LNCAP (cell line): ENCODE measurements around the gene PIH1D2.

ENCODE experiments used
- TF ChIP-seq, protein P1 (sequence below): fragments of 450-650 bp; IDR thresholded peaks from 2 replicates; pipeline ENCODE4 v1.5.1; 2017; ENCODE audit warnings: mild to moderate bottlenecking

PIH1D2 gene

DNA sequence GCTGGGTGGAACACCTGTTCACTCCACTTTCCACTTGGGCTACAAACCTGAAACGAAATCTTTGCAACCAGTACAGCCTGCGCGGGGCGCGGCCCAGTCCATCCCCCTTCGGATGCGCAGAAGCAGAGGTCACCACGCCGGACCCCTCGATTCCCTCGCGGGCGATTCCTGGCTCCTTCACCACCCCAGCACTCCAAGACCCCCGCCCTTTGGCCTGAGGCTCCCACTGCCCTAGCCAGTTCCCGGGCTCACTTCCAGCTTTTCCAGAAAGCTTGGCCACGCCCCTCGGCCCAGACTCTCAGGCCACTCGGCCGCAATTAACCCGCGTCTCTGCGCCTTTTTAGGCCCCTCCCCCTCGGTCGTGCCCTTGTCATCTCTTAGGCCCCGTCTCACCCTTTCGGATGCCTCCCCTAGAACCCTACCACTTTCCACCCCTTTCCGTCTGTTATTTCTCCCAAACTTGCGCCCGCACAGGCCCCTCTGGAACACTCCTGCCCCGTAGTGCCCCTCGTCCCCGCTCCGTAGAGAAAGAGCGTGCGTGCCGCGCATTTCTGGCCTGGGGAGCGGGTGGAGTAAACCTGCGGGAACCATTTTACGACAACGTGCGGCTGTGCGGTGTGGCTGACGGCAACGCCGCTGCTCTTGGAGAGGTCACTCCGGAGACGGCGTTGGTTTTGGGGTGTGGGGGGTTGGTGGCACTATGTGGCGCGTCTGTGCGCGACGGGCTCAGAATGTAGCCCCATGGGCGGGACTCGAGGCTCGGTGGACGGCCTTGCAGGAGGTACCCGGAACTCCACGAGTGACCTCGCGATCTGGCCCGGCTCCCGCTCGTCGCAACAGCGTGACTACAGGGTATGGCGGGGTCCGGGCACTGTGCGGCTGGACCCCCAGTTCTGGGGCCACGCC is 48.8 kb downstream of the PIH1D2 start, which contains the start of gene DLAT:
DLAT (plus strand) TSS at position 636 of the 906 bp plus-strand sequence; CDS start at position 701, 65 bp downstream.
- TF ChIP-seq, protein P1, sequence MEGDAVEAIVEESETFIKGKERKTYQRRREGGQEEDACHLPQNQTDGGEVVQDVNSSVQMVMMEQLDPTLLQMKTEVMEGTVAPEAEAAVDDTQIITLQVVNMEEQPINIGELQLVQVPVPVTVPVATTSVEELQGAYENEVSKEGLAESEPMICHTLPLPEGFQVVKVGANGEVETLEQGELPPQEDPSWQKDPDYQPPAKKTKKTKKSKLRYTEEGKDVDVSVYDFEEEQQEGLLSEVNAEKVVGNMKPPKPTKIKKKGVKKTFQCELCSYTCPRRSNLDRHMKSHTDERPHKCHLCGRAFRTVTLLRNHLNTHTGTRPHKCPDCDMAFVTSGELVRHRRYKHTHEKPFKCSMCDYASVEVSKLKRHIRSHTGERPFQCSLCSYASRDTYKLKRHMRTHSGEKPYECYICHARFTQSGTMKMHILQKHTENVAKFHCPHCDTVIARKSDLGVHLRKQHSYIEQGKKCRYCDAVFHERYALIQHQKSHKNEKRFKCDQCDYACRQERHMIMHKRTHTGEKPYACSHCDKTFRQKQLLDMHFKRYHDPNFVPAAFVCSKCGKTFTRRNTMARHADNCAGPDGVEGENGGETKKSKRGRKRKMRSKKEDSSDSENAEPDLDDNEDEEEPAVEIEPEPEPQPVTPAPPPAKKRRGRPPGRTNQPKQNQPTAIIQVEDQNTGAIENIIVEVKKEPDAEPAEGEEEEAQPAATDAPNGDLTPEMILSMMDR = no peak

DNA sequence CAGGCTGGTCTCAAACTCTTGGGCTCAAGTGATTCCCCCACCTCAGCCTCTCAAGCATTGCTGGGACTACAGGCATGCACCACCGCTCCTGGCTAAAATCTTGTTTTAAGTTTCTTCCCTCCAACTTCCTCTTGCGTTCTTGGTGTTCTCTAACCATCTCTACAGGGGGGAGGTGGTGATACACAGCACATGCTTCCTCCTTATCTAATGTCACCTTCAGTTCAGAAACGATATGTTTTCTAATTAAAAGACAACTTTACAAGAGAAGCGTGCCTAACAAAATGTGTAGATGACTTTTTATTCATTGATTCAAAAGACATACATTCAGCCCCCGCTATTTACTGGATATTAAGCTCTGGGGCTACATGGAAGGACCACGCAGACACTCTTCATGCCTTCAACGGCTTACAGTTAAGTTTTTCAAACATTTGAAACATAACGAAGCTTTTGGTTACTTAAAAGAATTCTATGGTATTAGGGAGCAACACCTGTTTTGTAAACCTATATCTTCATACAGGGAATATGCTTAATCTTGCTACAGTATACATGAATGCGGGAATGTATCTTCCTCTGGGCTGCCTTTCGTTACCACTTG is 49.5 kb downstream of the PIH1D2 start:
- TF ChIP-seq, protein P1 = no peak

DNA sequence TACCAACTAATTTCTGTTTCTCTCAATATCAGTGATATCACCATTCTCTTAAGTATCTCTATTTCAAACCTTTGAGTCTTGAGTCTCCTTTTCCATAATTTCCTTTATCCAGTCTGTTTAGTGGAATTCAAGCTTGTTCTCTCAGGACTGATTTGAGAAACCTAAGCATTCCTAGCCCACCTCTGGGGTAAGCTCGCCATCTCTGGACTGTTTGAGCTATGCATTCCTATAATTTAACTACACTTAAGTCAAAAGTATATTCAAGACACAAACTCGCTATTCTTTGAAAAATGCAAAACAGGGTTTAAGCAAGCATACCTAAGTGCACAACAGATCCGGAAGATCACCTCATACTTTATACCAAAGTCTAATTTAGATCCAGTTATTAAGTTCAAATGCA is 50.7 kb downstream of the PIH1D2 start:
- TF ChIP-seq, protein P1 = peak; percentile 21; the same call in 1 of the 2 replicates

DNA sequence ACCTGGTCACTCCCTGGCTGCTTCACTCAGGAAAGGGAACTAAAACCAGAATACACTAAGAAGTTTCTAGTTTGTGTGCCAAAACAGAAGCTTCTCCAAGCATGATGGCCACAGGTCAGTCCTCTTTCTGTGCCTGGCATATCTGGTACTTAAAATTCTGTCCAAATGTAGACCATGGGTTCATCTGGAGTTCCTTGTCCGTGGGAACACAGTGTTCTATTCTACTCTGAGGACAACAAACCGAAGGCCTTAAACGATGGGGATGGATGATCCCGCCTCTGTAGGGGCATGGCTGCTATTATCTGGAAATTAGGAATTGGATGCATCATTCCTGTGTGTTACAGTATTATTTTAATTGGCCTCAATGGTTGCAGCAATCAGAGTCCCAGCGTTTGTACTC is 54.8 kb downstream of the PIH1D2 start:
- TF ChIP-seq, protein P1 = no peak
